ENCODE results near the gene DPH2. TPM values are rescaled to one million over a fixed set of nuclear protein-coding genes. Genes with fewer than 3 reads are reported as not detected.

The DPH2 gene
- total and polyA plus RNA-seq, 4 experiments from 2014 or later, result 25.5 to 33.1 (median 28.8) TPM

- H3K36me3 Mint-ChIP-seq, result peaks cover 3 to 5% of the 10 kb centered on the region in 2 donors
- H3K4me3 ChIP-seq (ENCODE audit: low read length in 2 of 2), result no peak overlapping the region
- no peaks in the 10 kb centered on the region for H3K9me3 Mint-ChIP-seq
- peaks cover 3 to 24% (median 4%) of the 10 kb centered on the region in 4 donors for H3K4me1 Mint-ChIP-seq
- H3K36me3 ChIP-seq (ENCODE audit: insufficient read depth, low read length), result no peaks in the 10 kb centered on the region
- ChIA-PET CTCF (ENCODE audit: partially characterized antibody) (interaction anchor here (1.3 to 5.4 kb wide), 5 partner anchors 8 to 402 kb away, joined by 3 to 91 read pairs (median 21); partner anchors contain the start of gene IPO13), POLR2A (ENCODE audit: partially characterized antibody) (interaction anchor here (1.1 to 1.4 kb wide), 2 partner anchors 15 to 98 kb away, joined by 3 read pairs; partner anchors contain the start of gene IPO13)
- H3K27ac ChIP-seq (ENCODE audit: low read depth, low read length), result no peak overlapping the region
- H3K9me3 ChIP-seq (ENCODE audit: control insufficient read depth in 1 of 2, low read length in 2 of 2), result no peaks in the 10 kb centered on the region
- H3K27me3 Mint-ChIP-seq, result peaks cover 16 to 21% of the 10 kb centered on the region in 2 donors
- no peak for DNase-seq
- intact Hi-C loops (cut with micrococcal nuclease), result loop anchor here (5.0 kb wide), 2 partner anchors 105 to 705 kb away; no protein-coding TSS in a partner anchor
- H3K4me1 ChIP-seq (ENCODE audit: insufficient read depth, low read length), result peaks cover 8% of the 10 kb centered on the region
- H3K4me3 Mint-ChIP-seq, result no peak overlapping the region
- peak overlapping the region in 2 of 7 donors; percentile 24 to 48 for H3K27ac Mint-ChIP-seq
- H3K27me3 ChIP-seq (ENCODE audit: insufficient read depth, low read length), result peaks cover 23% of the 10 kb centered on the region
These were observed 37.8 kb upstream of the DPH2 start for GRCh38 chr1:43931711-43932660.

GRCh38 chr1:43932786-43933385 is 36.9 kb upstream of the DPH2 start:
- peaks cover 3 to 24% (median 4%) of the 10 kb centered on the region in 4 donors for H3K4me1 Mint-ChIP-seq
- Histone ChIP-seq H3K4me3 (ENCODE audit: low read length in 2 of 2) (no peak overlapping the region), H3K27ac (ENCODE audit: low read depth, low read length) (no peak overlapping the region), H3K27me3 (ENCODE audit: insufficient read depth, low read length) (peaks cover 23% of the 10 kb centered on the region), H3K4me1 (ENCODE audit: insufficient read depth, low read length) (peaks cover 8% of the 10 kb centered on the region), H3K9me3 (ENCODE audit: control insufficient read depth in 1 of 2, low read length in 2 of 2) (no peaks in the 10 kb centered on the region), H3K36me3 (ENCODE audit: insufficient read depth, low read length) (no peaks in the 10 kb centered on the region)
- H3K9me3 Mint-ChIP-seq, result no peaks in the 10 kb centered on the region
- no peak for DNase-seq
- peak overlapping the region in 1 of 7 donors; percentile 13 for H3K27ac Mint-ChIP-seq
- H3K4me3 Mint-ChIP-seq, result peak overlapping the region in 4 of 8 donors; percentile 3 to 46 (median 10)
- intact Hi-C loops (cut with micrococcal nuclease), result loop anchor here (5.0 kb wide), 2 partner anchors 104 to 706 kb away; no protein-coding TSS in a partner anchor
- peaks cover 3 to 5% of the 10 kb centered on the region in 2 donors for H3K36me3 Mint-ChIP-seq
- H3K27me3 Mint-ChIP-seq, result peaks cover 16 to 21% of the 10 kb centered on the region in 2 donors
- POLR2A ChIA-PET (ENCODE audit: partially characterized antibody), result interaction anchor here (1.1 to 1.4 kb wide), 2 partner anchors 14 to 98 kb away, joined by 3 read pairs; partner anchors contain the start of gene IPO13
- CTCF ChIA-PET (ENCODE audit: partially characterized antibody), result interaction anchor here (1.0 to 5.4 kb wide), 6 partner anchors 9 to 403 kb away, joined by 3 to 91 read pairs (median 19); partner anchors contain the start of gene IPO13

GRCh38 chr1:43933386-43934100 is 36.3 kb upstream of the DPH2 start, which contains the start of gene ARTN:
ARTN (plus strand) TSS chr1:43933801; CDS start chr1:43935657, 1,856 bp downstream.
- peaks cover 3 to 24% (median 4%) of the 10 kb centered on the region in 4 donors for H3K4me1 Mint-ChIP-seq
- peaks cover 16 to 21% of the 10 kb centered on the region in 2 donors for H3K27me3 Mint-ChIP-seq
- no peak within 1 kb of the TSS for H3K4me3 ChIP-seq (ENCODE audit: low read length in 2 of 2)
- peaks cover 23% of the 10 kb centered on the region for H3K27me3 ChIP-seq (ENCODE audit: insufficient read depth, low read length)
- DNase-seq, result no peak
- peaks cover 5% of the 10 kb centered on the region in 2 donors for H3K36me3 Mint-ChIP-seq
- H3K27ac ChIP-seq (ENCODE audit: low read depth, low read length), result no peak within 1 kb of the TSS
- ChIA-PET POLR2A (ENCODE audit: partially characterized antibody) (interaction anchor here (1.1 to 1.4 kb wide), 4 partner anchors 10 to 97 kb away, joined by 3 to 4 read pairs (median 4); partner anchors contain the start of genes ATP6V0B and IPO13), CTCF (ENCODE audit: partially characterized antibody) (interaction anchor here (0.8 to 5.4 kb wide), 12 partner anchors 8 to 404 kb away, joined by 3 to 91 read pairs (median 8); partner anchors contain the start of gene IPO13)
- H3K4me1 ChIP-seq (ENCODE audit: insufficient read depth, low read length), result peaks cover 8% of the 10 kb centered on the region
- peak within 1 kb of the TSS in 3 of 7 donors; percentile 13 to 56 (median 43) for H3K27ac Mint-ChIP-seq
- H3K36me3 ChIP-seq (ENCODE audit: insufficient read depth, low read length), result no peaks in the 10 kb centered on the region
- intact Hi-C loops (cut with micrococcal nuclease), result loop anchor here (5.0 kb wide), 2 partner anchors 104 to 706 kb away; no protein-coding TSS in a partner anchor
- peak within 1 kb of the TSS in 7 of 8 donors; percentile 0 to 56 (median 17) for H3K4me3 Mint-ChIP-seq
- no peaks in the 10 kb centered on the region for H3K9me3 ChIP-seq (ENCODE audit: control insufficient read depth in 1 of 2, low read length in 2 of 2)
- no peaks in the 10 kb centered on the region for H3K9me3 Mint-ChIP-seq

GRCh38 chr1:43934101-43934985 is 35.5 kb upstream of the DPH2 start:
- DNase-seq, result peak in 4 of 5 donors; percentile 23 to 35 (median 32)
- Histone ChIP-seq H3K36me3 (ENCODE audit: insufficient read depth, low read length) (no peaks in the 10 kb centered on the region), H3K27ac (ENCODE audit: low read depth, low read length) (no peak overlapping the region), H3K4me3 (ENCODE audit: low read length in 2 of 2) (no peak overlapping the region), H3K4me1 (ENCODE audit: insufficient read depth, low read length) (peaks cover 8% of the 10 kb centered on the region), H3K27me3 (ENCODE audit: insufficient read depth, low read length) (peaks cover 23% of the 10 kb centered on the region), H3K9me3 (ENCODE audit: control insufficient read depth in 1 of 2, low read length in 2 of 2) (no peaks in the 10 kb centered on the region)
- ChIA-PET CTCF (ENCODE audit: partially characterized antibody) (interaction anchor here (0.6 to 5.4 kb wide), 28 partner anchors 9 to 707 kb away, joined by 3 to 91 read pairs (median 5); partner anchors contain the start of genes IPO13 and KDM4A), POLR2A (ENCODE audit: partially characterized antibody) (interaction anchor here (0.8 to 1.4 kb wide), 5 partner anchors 9 to 407 kb away, joined by 3 to 4 read pairs (median 4); partner anchors contain the start of gene ATP6V0B)
- intact Hi-C loops (cut with micrococcal nuclease), result loop anchor here (5.0 kb wide), 2 partner anchors 103 to 707 kb away; no protein-coding TSS in a partner anchor
- Mint-ChIP-seq H3K4me1 (peaks cover 3 to 25% (median 4%) of the 10 kb centered on the region in 4 donors), H3K27ac (peak overlapping the region in 2 of 7 donors; percentile 43 to 56), H3K9me3 (no peaks in the 10 kb centered on the region), H3K27me3 (peaks cover 16 to 21% of the 10 kb centered on the region in 2 donors), H3K36me3 (peaks cover 5% of the 10 kb centered on the region in 2 donors), H3K4me3 (peak overlapping the region in 4 of 8 donors; percentile 0 to 56 (median 34))

GRCh38 chr1:43934986-43935324 is 34.9 kb upstream of the DPH2 start:
- intact Hi-C loops (cut with micrococcal nuclease), result loop anchor here (5.0 kb wide), 2 partner anchors 102 to 708 kb away; no protein-coding TSS in a partner anchor
- no peaks in the 10 kb centered on the region for H3K9me3 Mint-ChIP-seq
- DNase-seq, result no peak
- ChIA-PET CTCF (ENCODE audit: partially characterized antibody) (interaction anchor here (0.6 to 5.4 kb wide), 27 partner anchors 9 to 708 kb away, joined by 3 to 91 read pairs (median 5); partner anchors contain the start of genes IPO13 and KDM4A), POLR2A (ENCODE audit: partially characterized antibody) (interaction anchor here (0.8 to 1.4 kb wide), 5 partner anchors 8 to 408 kb away, joined by 3 to 4 read pairs (median 4); partner anchors contain the start of gene ATP6V0B)
- Histone ChIP-seq H3K36me3 (ENCODE audit: insufficient read depth, low read length) (no peaks in the 10 kb centered on the region), H3K4me1 (ENCODE audit: insufficient read depth, low read length) (peaks cover 8% of the 10 kb centered on the region), H3K4me3 (ENCODE audit: low read length in 2 of 2) (no peak overlapping the region), H3K9me3 (ENCODE audit: control insufficient read depth in 1 of 2, low read length in 2 of 2) (no peaks in the 10 kb centered on the region), H3K27me3 (ENCODE audit: insufficient read depth, low read length) (peaks cover 23% of the 10 kb centered on the region), H3K27ac (ENCODE audit: low read depth, low read length) (no peak overlapping the region)
- H3K27ac Mint-ChIP-seq, result no peak overlapping the region
- peaks cover 4 to 30% (median 8%) of the 10 kb centered on the region in 4 donors for H3K4me1 Mint-ChIP-seq
- peaks cover 2 to 7% of the 10 kb centered on the region in 2 donors for H3K36me3 Mint-ChIP-seq
- H3K27me3 Mint-ChIP-seq, result peaks cover 16 to 21% of the 10 kb centered on the region in 2 donors
- H3K4me3 Mint-ChIP-seq, result peak overlapping the region in 1 of 8 donors; percentile 20

Data from CD4-positive, alpha-beta memory T cell (primary cell).